HL-60/S4 (cell line): ENCODE measurements around the gene MAP2K5.

Experiments used
- in situ Hi-C: fragments of 300-500 bp; cut with MboI; formaldehyde crosslinking; loops from 2 replicates; pipeline ENCODE4 v1.14.3; 2022; ENCODE audit warnings: low sequenced_read_pairs

MAP2K5 gene

GRCh38 chr15:67777773-67778172, 235.3 kb downstream of the MAP2K5 start:
- in situ Hi-C loops = no loop called here

- in situ Hi-C loops = no loop called here
These were observed 236.6 kb downstream of the MAP2K5 start for GRCh38 chr15:67778968-67779548.

DNA sequence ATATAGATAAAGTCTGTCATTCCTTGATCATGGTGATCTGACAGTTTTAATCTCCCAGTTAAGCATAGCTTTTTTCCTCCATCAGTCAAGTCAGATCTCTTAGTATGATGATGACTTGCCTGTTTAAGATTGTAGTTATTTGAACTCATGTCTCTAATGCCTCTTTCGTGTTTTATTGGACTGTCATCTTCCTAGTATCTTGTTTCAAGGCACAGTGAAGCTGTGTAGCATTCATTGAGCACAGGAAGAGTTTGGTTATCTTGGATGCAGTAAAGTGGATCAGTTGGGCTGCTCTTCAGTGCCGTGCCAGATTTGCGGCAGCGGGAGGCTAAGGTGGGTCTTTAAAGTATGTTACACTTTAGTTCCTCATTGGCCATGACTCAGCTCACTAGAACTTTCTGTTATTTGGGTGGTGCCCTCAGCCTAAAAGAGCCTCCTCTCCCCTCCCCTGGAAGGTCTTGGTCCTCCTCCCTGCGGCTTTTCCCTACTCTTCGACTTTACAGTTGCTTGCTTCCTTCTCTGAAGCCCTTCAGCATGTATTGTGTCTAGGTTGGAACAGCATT, 237.1 kb downstream of the MAP2K5 start:
- in situ Hi-C loops = no loop called here

DNA sequence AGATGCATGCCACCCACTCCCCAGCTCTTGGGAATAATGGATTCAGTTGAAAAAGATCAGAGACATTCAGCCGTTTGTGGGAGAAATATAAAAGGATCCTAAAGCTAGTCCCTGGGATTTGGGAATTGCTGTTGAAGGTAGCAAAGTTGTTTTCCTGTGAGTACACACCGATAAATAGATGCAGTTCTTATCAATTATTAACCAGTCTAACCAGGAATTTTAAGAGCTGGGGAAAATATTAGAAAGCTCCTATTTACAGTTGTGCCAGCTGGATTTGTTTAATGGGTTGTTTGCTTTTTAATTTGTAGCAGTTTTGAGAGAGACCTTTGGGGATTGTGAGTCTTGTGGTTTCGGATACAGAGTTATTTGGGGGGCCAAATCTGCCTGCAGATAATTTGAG, 238.6 kb downstream of the MAP2K5 start:
- in situ Hi-C loops = no loop called here

DNA sequence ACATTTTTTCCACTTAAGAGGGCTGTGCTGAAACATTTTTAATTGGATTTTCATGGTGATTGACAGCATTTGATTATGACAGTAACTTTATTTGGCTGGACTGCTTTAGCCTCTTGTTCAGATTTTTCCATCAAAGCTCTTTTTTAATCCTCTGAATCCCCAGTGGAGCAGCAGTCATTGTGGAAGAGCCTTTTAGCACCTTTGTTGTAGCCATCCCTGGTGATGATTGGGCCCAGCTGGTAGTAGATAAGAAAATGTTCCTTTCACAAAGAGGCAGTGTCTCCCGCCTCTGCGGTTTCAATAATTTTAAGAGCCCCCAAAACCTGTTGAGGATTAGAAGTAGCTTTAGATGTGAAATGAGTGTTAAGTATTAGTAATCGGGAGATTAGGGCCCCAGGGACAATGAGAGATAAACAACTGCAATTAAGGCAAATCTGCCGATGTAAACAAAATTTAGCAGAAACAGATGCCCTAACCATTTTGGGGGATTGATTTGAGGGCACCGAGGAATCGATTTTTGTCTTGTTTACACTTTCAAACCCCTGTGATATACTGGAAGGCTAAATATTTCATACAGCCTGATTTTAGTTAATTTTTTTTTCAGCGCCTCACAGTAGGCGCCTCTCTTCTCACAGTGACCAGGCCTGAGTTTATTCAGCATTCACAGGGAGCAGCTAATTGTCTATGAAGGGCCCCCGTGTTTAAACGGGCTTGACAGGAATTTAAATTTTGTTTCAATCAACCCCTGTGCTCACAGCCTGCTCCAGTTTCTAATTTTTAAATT, 239.6 kb downstream of the MAP2K5 start:
- in situ Hi-C loops = no loop called here

- in situ Hi-C loops = no loop called here
These were observed 240.1 kb downstream of the MAP2K5 start for GRCh38 chr15:67782691-67782991.

DNA sequence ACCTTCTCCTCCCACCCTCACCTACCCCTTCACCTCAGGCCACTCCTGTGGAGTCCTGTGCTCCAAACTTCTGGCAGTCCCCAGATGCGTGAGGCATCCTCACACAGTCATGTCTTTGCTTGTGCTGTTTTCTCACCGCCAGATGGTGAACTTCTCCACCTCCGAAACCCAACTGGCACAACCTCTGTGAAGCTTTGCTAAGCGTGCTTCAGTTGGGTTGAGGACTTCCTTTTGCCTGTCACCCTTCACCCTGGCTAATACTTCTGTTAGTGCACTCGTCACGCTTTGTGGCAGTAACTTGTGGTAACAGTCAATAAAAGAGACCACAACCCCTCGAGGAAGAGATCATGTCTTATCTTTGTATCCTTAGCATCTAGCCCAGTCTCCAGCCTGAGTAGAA, 240.8 kb downstream of the MAP2K5 start:
- in situ Hi-C loops = no loop called here

GRCh38 chr15:67784090-67784781, 241.7 kb downstream of the MAP2K5 start:
- in situ Hi-C loops = no loop called here

DNA sequence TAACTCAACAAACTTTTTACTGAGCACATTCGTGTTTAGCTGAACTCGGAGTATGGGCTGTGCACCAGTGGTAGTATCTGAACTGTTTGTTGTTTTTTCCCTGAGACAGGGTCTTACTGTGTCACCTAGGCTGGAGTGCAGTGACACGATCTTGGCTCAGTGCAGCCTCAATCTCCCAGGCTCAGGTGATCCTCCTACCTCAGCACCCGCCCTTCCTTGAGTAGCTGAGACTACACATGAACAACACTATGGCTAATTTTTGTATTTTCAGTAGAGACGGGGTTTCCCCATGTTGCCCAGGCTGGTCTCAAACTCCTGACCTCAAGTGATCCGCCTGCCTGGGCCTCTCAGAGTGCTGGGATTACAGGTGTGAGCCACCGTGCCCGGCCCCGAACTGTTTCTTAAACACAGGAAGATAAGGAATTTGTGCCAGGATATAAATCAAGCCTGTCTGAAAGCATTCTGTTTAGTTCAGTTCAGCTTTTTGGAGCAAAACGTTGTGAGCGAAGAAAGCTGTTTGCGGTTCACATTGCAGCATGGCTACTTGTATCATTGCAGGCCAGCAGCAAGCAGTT, 242.4 kb downstream of the MAP2K5 start:
- in situ Hi-C loops = no loop called here

- in situ Hi-C loops = no loop called here
These were observed 242.9 kb downstream of the MAP2K5 start for GRCh38 chr15:67785431-67785830.

DNA sequence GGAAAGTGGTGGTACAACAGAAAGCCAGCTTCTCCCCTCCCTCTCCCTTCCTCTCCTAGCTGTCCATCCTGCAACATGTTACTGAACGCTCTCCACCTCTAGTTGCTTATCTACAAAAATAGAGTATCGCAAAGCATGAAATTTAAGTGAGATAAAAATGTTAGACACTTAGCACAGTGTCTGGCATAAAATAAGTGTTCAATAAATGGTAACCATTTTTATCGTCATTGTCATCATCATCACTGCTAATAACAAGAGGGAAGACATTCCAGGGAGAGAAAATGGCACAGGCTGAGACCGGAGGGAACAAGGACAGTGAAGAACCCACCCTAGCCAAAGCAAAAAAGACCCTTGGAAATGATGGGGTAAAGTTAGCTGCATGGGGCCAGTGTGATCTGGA, 244.1 kb downstream of the MAP2K5 start:
- in situ Hi-C loops = no loop called here

- in situ Hi-C loops = no loop called here
These were observed 246.5 kb downstream of the MAP2K5 start for GRCh38 chr15:67788986-67789385.

GRCh38 chr15:67790610-67791319, 248.3 kb downstream of the MAP2K5 start:
- in situ Hi-C loops = no loop called here

DNA sequence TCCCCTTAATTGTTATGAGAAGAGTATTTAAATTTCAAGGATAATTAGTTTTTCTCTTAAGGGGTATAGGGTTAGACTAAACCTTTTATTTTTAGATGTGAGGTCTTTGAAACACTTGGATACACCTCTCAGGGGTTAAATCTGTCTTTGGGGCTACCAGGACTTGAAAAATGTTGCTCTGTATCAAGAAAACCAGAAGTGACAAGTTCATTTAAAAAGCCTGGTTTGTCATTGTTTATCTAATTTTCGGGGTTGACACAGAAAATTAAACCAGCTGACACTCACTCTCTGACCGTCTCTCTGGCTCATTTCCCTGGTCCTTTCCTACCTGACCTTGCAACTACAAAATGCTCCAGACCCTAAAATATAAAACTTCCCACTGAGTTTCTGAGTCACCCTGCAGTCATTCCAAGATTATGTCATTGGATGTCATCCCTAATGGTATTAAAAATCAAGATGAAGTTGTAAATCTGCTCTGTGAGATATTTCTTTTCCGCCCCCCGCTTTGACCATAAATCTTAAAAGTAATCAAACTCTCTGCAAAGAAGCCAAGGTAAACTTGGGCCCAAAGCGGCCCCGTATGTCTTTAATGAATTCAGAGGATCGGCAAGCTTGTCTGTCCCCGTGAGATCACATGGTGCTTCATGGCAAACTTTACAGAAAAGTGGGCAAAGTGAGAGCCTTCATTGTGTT, 249.9 kb downstream of the MAP2K5 start:
- in situ Hi-C loops = no loop called here

- in situ Hi-C loops = no loop called here
These were observed 252.5 kb downstream of the MAP2K5 start for GRCh38 chr15:67794832-67795574.

GRCh38 chr15:67796196-67797127, 254.0 kb downstream of the MAP2K5 start:
- in situ Hi-C loops = no loop called here

- in situ Hi-C loops = no loop called here
These were observed 257.3 kb downstream of the MAP2K5 start for GRCh38 chr15:67799801-67800205.

GRCh38 chr15:67801142-67801541, 258.6 kb downstream of the MAP2K5 start:
- in situ Hi-C loops = no loop called here
